Esophagus muscularis mucosa (tissue), 3 donors: ENCODE measurements around the gene TAMALIN.
A peak's percentile ranks its signal among the peaks of the same experiment; 100 is the strongest.

ENCODE experiments used
- POLR2A ChIP-seq: fragments of 450-650 bp; IDR thresholded peaks from one replicate; pipeline ENCODE4 v1.6.1; 2017; ENCODE audit warnings: antibody characterized with exemption, moderate library complexity, mild to moderate bottlenecking, low read depth
- POLR2AphosphoS5 ChIP-seq, 2 donors: sonication (generic); formaldehyde crosslinking; IDR thresholded peaks; one replicate each; pipeline ENCODE4 v1.6.1; 2017; ENCODE audit warnings: antibody characterized with exemption in 2 of 2
- TF ChIP-seq, protein P1 (sequence below), 3 experiments: fragments of 200-600 bp in 2 of 3; fragments of 450-650 bp in 1 of 3; sonication (generic) in 2 of 3; IDR thresholded peaks; one replicate each; pipeline ENCODE4 v1.5.1; 2017 to 2019; ENCODE audit warnings: antibody characterized with exemption in 3 of 3, mild to moderate bottlenecking in 2 of 3, moderate library complexity in 1 of 3

DNA sequence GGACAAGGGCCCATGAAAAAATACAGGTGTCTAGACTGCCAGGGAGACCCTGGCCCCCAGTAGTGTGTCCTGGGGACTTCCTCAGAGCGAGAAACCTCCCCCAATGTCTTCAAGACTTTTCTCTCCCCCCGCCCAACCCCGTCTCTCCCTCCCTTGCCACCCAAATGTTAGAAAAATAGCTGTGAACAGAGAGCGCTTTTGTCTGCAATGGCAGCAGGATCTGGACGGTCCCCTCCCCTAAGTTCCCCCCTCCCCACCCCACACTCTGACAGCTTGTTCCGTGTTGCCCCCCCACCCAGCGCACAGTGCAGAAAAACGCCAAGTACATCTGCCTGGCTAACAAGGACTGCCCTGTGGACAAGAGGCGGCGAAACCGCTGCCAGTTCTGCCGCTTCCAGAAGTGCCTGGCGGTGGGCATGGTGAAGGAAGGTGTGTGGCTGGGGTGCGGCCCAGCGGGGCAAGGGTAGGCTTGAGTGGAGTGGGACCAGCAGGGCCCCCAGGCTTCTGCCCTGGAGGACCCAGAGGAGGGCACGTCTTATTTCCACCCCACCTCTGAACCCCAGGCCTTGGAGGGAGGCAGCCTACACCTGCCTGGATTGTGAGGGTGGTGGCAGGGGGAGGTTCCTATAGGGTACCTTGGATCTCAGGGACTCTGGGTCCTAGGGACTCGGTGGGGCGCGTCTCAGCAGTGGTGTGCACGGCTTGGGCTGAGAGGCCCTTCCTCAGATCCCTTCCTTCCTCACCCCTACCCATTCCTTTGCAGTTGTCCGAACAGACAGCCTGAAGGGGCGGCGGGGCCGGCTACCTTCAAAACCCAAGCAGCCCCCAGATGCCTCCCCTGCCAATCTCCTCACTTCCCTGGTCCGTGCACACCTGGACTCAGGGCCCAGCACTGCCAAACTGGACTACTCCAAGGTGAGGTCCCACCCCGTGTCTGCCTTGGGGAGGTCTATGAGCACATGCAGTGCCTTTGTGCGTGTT is 49.3 kb downstream of the TAMALIN start:
- TF ChIP-seq, protein P1, sequence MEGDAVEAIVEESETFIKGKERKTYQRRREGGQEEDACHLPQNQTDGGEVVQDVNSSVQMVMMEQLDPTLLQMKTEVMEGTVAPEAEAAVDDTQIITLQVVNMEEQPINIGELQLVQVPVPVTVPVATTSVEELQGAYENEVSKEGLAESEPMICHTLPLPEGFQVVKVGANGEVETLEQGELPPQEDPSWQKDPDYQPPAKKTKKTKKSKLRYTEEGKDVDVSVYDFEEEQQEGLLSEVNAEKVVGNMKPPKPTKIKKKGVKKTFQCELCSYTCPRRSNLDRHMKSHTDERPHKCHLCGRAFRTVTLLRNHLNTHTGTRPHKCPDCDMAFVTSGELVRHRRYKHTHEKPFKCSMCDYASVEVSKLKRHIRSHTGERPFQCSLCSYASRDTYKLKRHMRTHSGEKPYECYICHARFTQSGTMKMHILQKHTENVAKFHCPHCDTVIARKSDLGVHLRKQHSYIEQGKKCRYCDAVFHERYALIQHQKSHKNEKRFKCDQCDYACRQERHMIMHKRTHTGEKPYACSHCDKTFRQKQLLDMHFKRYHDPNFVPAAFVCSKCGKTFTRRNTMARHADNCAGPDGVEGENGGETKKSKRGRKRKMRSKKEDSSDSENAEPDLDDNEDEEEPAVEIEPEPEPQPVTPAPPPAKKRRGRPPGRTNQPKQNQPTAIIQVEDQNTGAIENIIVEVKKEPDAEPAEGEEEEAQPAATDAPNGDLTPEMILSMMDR (IDR thresholded peaks at IDR 0.05), result no peak
- TF ChIP-seq POLR2A (no peak), POLR2AphosphoS5 (IDR thresholded peaks at IDR 0.05) (peak; percentile 70 to 85)
